Nephron progenitor cell (in vitro differentiated cells): ENCODE data around the gene ZBED6.

ENCODE experiments used
- DNase-seq: peaks from one replicate; pipeline ENCODE4 v3.0.0; 2021
- H3K27ac Mint-ChIP-seq: 2 replicates; pipeline ENCODE4 v1.8.0; 2021; ENCODE audit warnings: mild to moderate bottlenecking, moderate library complexity, mixed read lengths
- H3K27me3 Mint-ChIP-seq: 2 replicates; pipeline ENCODE4 v1.8.0; 2021; ENCODE audit warnings: mild to moderate bottlenecking, low read depth, mixed read lengths; ENCODE audit not compliant: poor library complexity
- H3K36me3 Mint-ChIP-seq: 2 replicates; pipeline ENCODE4 v1.8.0; 2021; ENCODE audit warnings: low read depth, mixed read lengths
- H3K4me1 Mint-ChIP-seq: 2 replicates; pipeline ENCODE4 v1.8.0; 2021; ENCODE audit warnings: mixed read lengths
- H3K4me3 Mint-ChIP-seq: 2 replicates; pipeline ENCODE4 v1.8.0; 2021; ENCODE audit warnings: mild to moderate bottlenecking, moderate library complexity, mixed read lengths
- H3K9me3 Mint-ChIP-seq: 2 replicates; pipeline ENCODE4 v1.8.0; 2021; ENCODE audit warnings: mild to moderate bottlenecking, moderate library complexity, mixed read lengths
- TF ChIP-seq, protein P1 (sequence below): fragments of 200-600 bp; sonication (generic); IDR thresholded peaks from 2 replicates; pipeline ENCODE4 v1.5.0; 2021; ENCODE audit warnings: antibody characterized with exemption

The ZBED6 gene

DNA sequence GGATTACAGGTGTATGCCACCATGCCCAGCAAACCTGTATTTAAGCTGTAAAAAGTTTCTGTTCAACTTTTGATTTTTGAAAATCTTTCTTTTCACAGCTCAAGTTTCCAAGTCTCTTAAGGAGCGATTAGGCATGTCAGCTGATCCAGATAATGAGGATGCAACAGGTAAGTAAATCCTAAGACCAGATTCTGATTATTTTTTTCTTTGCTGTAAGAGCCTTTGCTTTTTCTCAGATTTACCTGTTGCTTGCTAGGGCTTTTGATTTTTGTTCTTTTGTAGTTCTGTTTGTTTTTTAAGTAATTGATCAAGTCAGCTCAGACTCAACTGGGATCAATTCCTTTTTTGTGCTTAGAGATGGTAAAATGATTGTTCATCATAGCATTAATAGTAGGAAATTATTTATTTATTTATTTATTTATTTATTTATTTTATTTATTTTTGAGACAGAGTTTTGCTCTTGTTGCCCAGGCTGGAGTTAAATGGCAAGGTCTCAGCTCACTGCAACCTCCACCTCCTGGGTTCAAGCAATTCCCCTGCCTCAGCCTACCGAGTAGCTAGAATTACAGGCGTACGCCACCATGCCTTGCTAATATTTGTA lies 44.9 kb downstream of the ZBED6 start:
- no peaks in the 10 kb centered on the region for H3K4me1 Mint-ChIP-seq
- H3K27ac Mint-ChIP-seq: no peak overlapping the region
- peaks cover 96% of the 10 kb centered on the region for H3K36me3 Mint-ChIP-seq
- DNase-seq: no peak
- H3K4me3 Mint-ChIP-seq: no peak overlapping the region
- H3K9me3 Mint-ChIP-seq: peaks cover 41% of the 10 kb centered on the region
- TF ChIP-seq, protein P1, sequence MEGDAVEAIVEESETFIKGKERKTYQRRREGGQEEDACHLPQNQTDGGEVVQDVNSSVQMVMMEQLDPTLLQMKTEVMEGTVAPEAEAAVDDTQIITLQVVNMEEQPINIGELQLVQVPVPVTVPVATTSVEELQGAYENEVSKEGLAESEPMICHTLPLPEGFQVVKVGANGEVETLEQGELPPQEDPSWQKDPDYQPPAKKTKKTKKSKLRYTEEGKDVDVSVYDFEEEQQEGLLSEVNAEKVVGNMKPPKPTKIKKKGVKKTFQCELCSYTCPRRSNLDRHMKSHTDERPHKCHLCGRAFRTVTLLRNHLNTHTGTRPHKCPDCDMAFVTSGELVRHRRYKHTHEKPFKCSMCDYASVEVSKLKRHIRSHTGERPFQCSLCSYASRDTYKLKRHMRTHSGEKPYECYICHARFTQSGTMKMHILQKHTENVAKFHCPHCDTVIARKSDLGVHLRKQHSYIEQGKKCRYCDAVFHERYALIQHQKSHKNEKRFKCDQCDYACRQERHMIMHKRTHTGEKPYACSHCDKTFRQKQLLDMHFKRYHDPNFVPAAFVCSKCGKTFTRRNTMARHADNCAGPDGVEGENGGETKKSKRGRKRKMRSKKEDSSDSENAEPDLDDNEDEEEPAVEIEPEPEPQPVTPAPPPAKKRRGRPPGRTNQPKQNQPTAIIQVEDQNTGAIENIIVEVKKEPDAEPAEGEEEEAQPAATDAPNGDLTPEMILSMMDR: no peak
- peaks cover 3% of the 10 kb centered on the region for H3K27me3 Mint-ChIP-seq

DNA sequence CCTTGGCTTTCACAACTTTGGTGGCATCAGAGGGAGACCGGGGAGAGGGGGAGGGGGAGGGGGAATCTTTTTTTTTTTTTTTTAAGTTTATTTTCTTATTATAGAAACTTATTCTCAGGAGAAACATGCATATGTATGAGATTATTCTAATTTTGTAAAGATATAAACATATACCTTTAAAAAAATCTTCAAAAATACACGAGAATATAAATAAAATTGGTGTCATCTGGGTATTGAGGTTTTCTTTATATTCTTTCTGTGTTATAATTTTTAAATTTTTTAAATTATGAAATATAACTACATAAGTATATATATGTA lies 47.1 kb downstream of the ZBED6 start:
- Mint-ChIP-seq H3K27ac (no peak overlapping the region), H3K4me1 (no peaks in the 10 kb centered on the region), H3K4me3 (no peak overlapping the region), H3K36me3 (peaks cover 95% of the 10 kb centered on the region), H3K9me3 (peaks cover 41% of the 10 kb centered on the region), H3K27me3 (peaks cover 3% of the 10 kb centered on the region)
- TF ChIP-seq, protein P1: no peak
- no peak for DNase-seq

DNA sequence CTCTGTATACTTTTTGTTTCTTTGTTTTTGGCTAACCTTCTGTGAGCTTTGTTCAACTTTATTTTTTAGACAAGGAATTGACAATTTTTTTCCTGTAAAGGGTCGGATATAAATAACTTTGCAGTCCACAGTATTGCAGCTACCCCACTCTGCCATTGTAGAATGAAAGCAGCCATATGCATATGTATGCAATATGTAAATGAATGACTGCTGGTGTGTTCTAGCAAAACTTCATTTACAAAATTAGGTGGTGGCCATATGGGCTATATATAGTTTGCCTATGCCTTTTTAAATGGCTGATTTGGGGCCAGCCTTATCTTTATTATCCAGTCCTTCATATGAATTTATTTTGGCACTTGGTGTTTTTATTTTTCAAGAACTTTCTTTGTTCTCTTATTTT lies 48.0 kb downstream of the ZBED6 start:
- no peak overlapping the region for H3K27ac Mint-ChIP-seq
- TF ChIP-seq, protein P1: no peak
- peaks cover 41% of the 10 kb centered on the region for H3K9me3 Mint-ChIP-seq
- peaks cover 94% of the 10 kb centered on the region for H3K36me3 Mint-ChIP-seq
- DNase-seq: no peak
- no peak overlapping the region for H3K4me3 Mint-ChIP-seq
- H3K4me1 Mint-ChIP-seq: no peaks in the 10 kb centered on the region
- H3K27me3 Mint-ChIP-seq: peaks cover 3% of the 10 kb centered on the region
